ENCODE data around the gene CPVL. TPM values are rescaled to one million over a fixed set of nuclear protein-coding genes. Genes with fewer than 3 reads are reported as not detected.

The CPVL gene
- total RNA-seq, 1 experiment from 2014 or later, result 72.3 TPM

- Histone ChIP-seq H3K36me3 (ENCODE audit: insufficient read depth, low read length, poor library complexity, severe bottlenecking) (no peaks in the 10 kb centered on the region), H3K9me3 (ENCODE audit: low read depth, low read length, poor library complexity, severe bottlenecking) (peaks cover 16% of the 10 kb centered on the region), H3K4me3 (ENCODE audit: low read depth, low read length, poor library complexity, severe bottlenecking) (no peak overlapping the region), H3K27ac (ENCODE audit: low read depth, low read length, poor library complexity, severe bottlenecking) (no peak overlapping the region), H3K27me3 (replicated peaks; ENCODE audit: insufficient read depth, low read depth, low read length, poor library complexity) (no peaks in the 10 kb centered on the region), H3K4me1 (ENCODE audit: insufficient read depth, low read length, poor library complexity, severe bottlenecking) (peaks cover 6% of the 10 kb centered on the region)
- no TSS peak for BruUV-seq (replicated peaks)
- intact Hi-C loops (cut with micrococcal nuclease; ENCODE audit: unreplicated experiment), result no loop called here
- TF ChIP-seq, protein P1, sequence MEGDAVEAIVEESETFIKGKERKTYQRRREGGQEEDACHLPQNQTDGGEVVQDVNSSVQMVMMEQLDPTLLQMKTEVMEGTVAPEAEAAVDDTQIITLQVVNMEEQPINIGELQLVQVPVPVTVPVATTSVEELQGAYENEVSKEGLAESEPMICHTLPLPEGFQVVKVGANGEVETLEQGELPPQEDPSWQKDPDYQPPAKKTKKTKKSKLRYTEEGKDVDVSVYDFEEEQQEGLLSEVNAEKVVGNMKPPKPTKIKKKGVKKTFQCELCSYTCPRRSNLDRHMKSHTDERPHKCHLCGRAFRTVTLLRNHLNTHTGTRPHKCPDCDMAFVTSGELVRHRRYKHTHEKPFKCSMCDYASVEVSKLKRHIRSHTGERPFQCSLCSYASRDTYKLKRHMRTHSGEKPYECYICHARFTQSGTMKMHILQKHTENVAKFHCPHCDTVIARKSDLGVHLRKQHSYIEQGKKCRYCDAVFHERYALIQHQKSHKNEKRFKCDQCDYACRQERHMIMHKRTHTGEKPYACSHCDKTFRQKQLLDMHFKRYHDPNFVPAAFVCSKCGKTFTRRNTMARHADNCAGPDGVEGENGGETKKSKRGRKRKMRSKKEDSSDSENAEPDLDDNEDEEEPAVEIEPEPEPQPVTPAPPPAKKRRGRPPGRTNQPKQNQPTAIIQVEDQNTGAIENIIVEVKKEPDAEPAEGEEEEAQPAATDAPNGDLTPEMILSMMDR (conservative IDR thresholded peaks at IDR 0.05; ENCODE audit: low read depth, low read length), result no peak
- no peak for TF ChIP-seq EZH2 (IDR thresholded peaks at IDR 0.05; ENCODE audit: borderline replicate concordance, low read depth, low read length, poor library complexity, severe bottlenecking)
- DNase-seq (ENCODE audit: low spot score), result no peak
- CTCF ChIA-PET, result no interaction called here
- POLR2A ChIA-PET (ENCODE audit: low non-redundant PET), result no interaction called here
These were observed 123.9 kb downstream of the CPVL start for GRCh38 chr7:29022291-29022988.

GRCh38 chr7:29019896-29020295, 126.4 kb downstream of the CPVL start:
- Histone ChIP-seq H3K4me3 (ENCODE audit: low read depth, low read length, poor library complexity, severe bottlenecking) (no peak overlapping the region), H3K4me1 (ENCODE audit: insufficient read depth, low read length, poor library complexity, severe bottlenecking) (peaks cover 6% of the 10 kb centered on the region), H3K27me3 (replicated peaks; ENCODE audit: insufficient read depth, low read depth, low read length, poor library complexity) (no peaks in the 10 kb centered on the region), H3K36me3 (ENCODE audit: insufficient read depth, low read length, poor library complexity, severe bottlenecking) (no peaks in the 10 kb centered on the region), H3K27ac (ENCODE audit: low read depth, low read length, poor library complexity, severe bottlenecking) (no peak overlapping the region), H3K9me3 (ENCODE audit: low read depth, low read length, poor library complexity, severe bottlenecking) (peaks cover 13% of the 10 kb centered on the region)
- DNase-seq (ENCODE audit: low spot score), result no peak
- intact Hi-C loops (cut with micrococcal nuclease; ENCODE audit: unreplicated experiment), result no loop called here
- TF ChIP-seq, protein P1 (conservative IDR thresholded peaks at IDR 0.05; ENCODE audit: low read depth, low read length), result no peak
- no peak for TF ChIP-seq EZH2 (IDR thresholded peaks at IDR 0.05; ENCODE audit: borderline replicate concordance, low read depth, low read length, poor library complexity, severe bottlenecking)
- BruUV-seq (replicated peaks), result no TSS peak
- CTCF ChIA-PET, result no interaction called here
- POLR2A ChIA-PET (ENCODE audit: low non-redundant PET), result no interaction called here

- no peak for DNase-seq (ENCODE audit: low spot score)
- BruUV-seq (replicated peaks), result no TSS peak
- TF ChIP-seq, protein P1 (conservative IDR thresholded peaks at IDR 0.05; ENCODE audit: low read depth, low read length), result no peak
- TF ChIP-seq EZH2 (IDR thresholded peaks at IDR 0.05; ENCODE audit: borderline replicate concordance, low read depth, low read length, poor library complexity, severe bottlenecking), result no peak
- intact Hi-C loops (cut with micrococcal nuclease; ENCODE audit: unreplicated experiment), result no loop called here
- CTCF ChIA-PET, result no interaction called here
- H3K9me3 ChIP-seq (ENCODE audit: low read depth, low read length, poor library complexity, severe bottlenecking), result peaks cover 9% of the 10 kb centered on the region
- peaks cover 6% of the 10 kb centered on the region for H3K4me1 ChIP-seq (ENCODE audit: insufficient read depth, low read length, poor library complexity, severe bottlenecking)
- H3K27me3 ChIP-seq (replicated peaks; ENCODE audit: insufficient read depth, low read depth, low read length, poor library complexity), result no peaks in the 10 kb centered on the region
- H3K27ac ChIP-seq (ENCODE audit: low read depth, low read length, poor library complexity, severe bottlenecking), result no peak overlapping the region
- no peak overlapping the region for H3K4me3 ChIP-seq (ENCODE audit: low read depth, low read length, poor library complexity, severe bottlenecking)
- POLR2A ChIA-PET (ENCODE audit: low non-redundant PET), result no interaction called here
- H3K36me3 ChIP-seq (ENCODE audit: insufficient read depth, low read length, poor library complexity, severe bottlenecking), result no peaks in the 10 kb centered on the region
These were observed 127.0 kb downstream of the CPVL start for GRCh38 chr7:29019387-29019786.
